Suprapubic skin (tissue), 4 donors: ENCODE results near the gene SLCO4A1. TPM values are rescaled to one million over a fixed set of nuclear protein-coding genes. Genes with fewer than 3 reads are reported as not detected.

Source experiments
- DNase-seq, 2 donors: peaks; one replicate each; pipeline ENCODE4 v3.0.0-alpha.2; 2019; ENCODE audit warnings: low spot score in 2 of 2
- H3K27ac ChIP-seq: fragments of 200-600 bp; sonication (generic); one replicate; pipeline ENCODE4 v1.5.1; 2019
- H3K27me3 ChIP-seq: fragments of 200-600 bp; sonication (generic); one replicate; pipeline ENCODE4 v1.5.1; 2019
- H3K36me3 ChIP-seq: fragments of 200-600 bp; sonication (generic); one replicate; pipeline ENCODE4 v1.5.1; 2019
- H3K4me1 ChIP-seq: fragments of 200-600 bp; sonication (generic); one replicate; pipeline ENCODE4 v1.5.1; 2019
- H3K4me3 ChIP-seq: fragments of 200-600 bp; sonication (generic); one replicate; pipeline ENCODE4 v1.5.1; 2019; ENCODE audit warnings: mild to moderate bottlenecking
- H3K9me3 ChIP-seq: fragments of 200-600 bp; sonication (generic); one replicate; pipeline ENCODE4 v1.5.1; 2019
- EP300 ChIP-seq: sonication (generic); formaldehyde crosslinking; IDR thresholded peaks from one replicate; pipeline ENCODE4 v1.6.1; 2017; ENCODE audit warnings: antibody characterized with exemption
- POLR2A ChIP-seq, 2 donors: fragments of 450-650 bp; IDR thresholded peaks; one replicate each; pipeline ENCODE4 v1.6.1; 2017; ENCODE audit warnings: antibody characterized with exemption in 2 of 2, mild to moderate bottlenecking in 2 of 2, moderate library complexity in 2 of 2
- POLR2AphosphoS5 ChIP-seq, 3 donors: sonication (generic); formaldehyde crosslinking; IDR thresholded peaks; one replicate each; pipeline ENCODE4 v1.6.1; 2017; ENCODE audit warnings: antibody characterized with exemption in 3 of 3
- WGBS: methylation state at CpG from one replicate; pipeline ENCODE4 v1.1.5; 2018; 5-methylcytosine and 5-hydroxymethylcytosine counted together
- total RNA-seq, 4 donors: library from RNA; depleted of rRNA; stranded (reverse); fragments of >200 nt; gene quantifications; one replicate each; pipeline ENCODE4 v1.1.0, GENCODE V29; 2016
- TF ChIP-seq, protein P1 (sequence below), 2 donors: fragments of 200-600 bp in 1 of 2; fragments of 450-650 bp in 1 of 2; sonication (generic) in 1 of 2; IDR thresholded peaks; one replicate each; pipeline ENCODE4 v1.5.1; 2016 to 2019; ENCODE audit warnings: antibody characterized with exemption in 2 of 2, mild to moderate bottlenecking in 1 of 2, moderate library complexity in 1 of 2

Gene SLCO4A1
- total RNA-seq, 4 donors from 2014 or later, result 50.2 to 59.1 (median 52.7) TPM

- Histone ChIP-seq H3K27ac (peak overlapping the region; percentile 55), H3K4me3 (peak overlapping the region; percentile 71), H3K9me3 (no peaks in the 10 kb centered on the region), H3K36me3 (no peaks in the 10 kb centered on the region), H3K27me3 (peaks cover 41% of the 10 kb centered on the region), H3K4me1 (peaks cover 71% of the 10 kb centered on the region)
- TF ChIP-seq, protein P1, sequence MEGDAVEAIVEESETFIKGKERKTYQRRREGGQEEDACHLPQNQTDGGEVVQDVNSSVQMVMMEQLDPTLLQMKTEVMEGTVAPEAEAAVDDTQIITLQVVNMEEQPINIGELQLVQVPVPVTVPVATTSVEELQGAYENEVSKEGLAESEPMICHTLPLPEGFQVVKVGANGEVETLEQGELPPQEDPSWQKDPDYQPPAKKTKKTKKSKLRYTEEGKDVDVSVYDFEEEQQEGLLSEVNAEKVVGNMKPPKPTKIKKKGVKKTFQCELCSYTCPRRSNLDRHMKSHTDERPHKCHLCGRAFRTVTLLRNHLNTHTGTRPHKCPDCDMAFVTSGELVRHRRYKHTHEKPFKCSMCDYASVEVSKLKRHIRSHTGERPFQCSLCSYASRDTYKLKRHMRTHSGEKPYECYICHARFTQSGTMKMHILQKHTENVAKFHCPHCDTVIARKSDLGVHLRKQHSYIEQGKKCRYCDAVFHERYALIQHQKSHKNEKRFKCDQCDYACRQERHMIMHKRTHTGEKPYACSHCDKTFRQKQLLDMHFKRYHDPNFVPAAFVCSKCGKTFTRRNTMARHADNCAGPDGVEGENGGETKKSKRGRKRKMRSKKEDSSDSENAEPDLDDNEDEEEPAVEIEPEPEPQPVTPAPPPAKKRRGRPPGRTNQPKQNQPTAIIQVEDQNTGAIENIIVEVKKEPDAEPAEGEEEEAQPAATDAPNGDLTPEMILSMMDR (IDR thresholded peaks at IDR 0.05), result no peak
- TF ChIP-seq POLR2A (IDR thresholded peaks at IDR 0.05) (no peak), EP300 (no peak), POLR2AphosphoS5 (IDR thresholded peaks at IDR 0.05) (no peak)
- no peak for DNase-seq
- WGBS, result 80% methylated on average over 2 of the region's 23 CpGs
Measured at GRCh38 chr20:62644044-62644795, 1.9 kb downstream of the SLCO4A1 start.

DNA sequence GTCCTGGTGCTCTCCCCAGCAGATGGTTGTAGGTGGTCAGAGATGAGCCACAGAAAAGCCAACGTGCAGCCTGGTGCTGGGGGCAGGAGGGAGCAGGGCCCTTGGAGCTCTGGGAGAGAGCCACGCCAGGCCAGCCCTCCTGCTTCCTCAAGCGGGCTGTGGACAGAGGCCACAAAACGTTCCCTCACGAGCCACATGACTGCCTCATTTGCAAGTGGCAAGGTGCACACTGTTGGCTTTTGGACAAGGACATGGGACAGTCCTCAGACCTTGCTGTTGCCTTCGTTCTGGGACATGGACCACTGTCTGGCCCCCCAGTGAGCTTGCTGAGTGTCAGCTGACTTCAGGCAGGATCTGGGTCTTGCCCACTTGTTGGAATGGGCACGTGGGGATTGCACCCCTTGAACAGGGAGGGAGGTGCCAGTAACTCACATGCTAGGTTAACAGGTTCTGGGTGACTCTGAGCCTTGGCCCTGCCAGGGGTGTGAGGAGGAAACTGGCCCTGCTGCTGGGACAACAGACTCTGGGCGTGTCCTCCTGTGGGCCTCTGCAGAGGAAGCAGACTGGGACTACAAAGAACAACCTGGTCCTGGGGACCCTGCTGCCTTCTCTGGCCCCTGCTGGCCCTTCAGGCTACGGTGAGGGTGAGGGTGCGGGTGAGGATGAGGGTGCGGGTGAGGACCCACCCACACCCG, 2.6 kb downstream of the SLCO4A1 start:
- Histone ChIP-seq H3K27me3 (peaks cover 39% of the 10 kb centered on the region), H3K27ac (peak overlapping the region; percentile 71), H3K9me3 (no peaks in the 10 kb centered on the region), H3K36me3 (no peaks in the 10 kb centered on the region), H3K4me1 (peaks cover 71% of the 10 kb centered on the region), H3K4me3 (peak overlapping the region; percentile 71)
- TF ChIP-seq POLR2AphosphoS5 (IDR thresholded peaks at IDR 0.05) (no peak), EP300 (no peak)
- no peak for DNase-seq
- 78% methylated on average over 10 of the region's 12 CpGs for WGBS

- Histone ChIP-seq H3K27ac (peak overlapping the region; percentile 71), H3K27me3 (peaks cover 35% of the 10 kb centered on the region), H3K4me1 (peaks cover 76% of the 10 kb centered on the region), H3K4me3 (no peak overlapping the region), H3K9me3 (no peaks in the 10 kb centered on the region), H3K36me3 (no peaks in the 10 kb centered on the region)
- TF ChIP-seq, protein P1 (IDR thresholded peaks at IDR 0.05), result no peak
- TF ChIP-seq POLR2AphosphoS5 (IDR thresholded peaks at IDR 0.05) (no peak), EP300 (no peak), POLR2A (IDR thresholded peaks at IDR 0.05) (no peak)
- WGBS, result 95% methylated on average over 10 of the region's 15 CpGs
- DNase-seq, result no peak
Measured at GRCh38 chr20:62645613-62646012, 3.3 kb downstream of the SLCO4A1 start.

DNA sequence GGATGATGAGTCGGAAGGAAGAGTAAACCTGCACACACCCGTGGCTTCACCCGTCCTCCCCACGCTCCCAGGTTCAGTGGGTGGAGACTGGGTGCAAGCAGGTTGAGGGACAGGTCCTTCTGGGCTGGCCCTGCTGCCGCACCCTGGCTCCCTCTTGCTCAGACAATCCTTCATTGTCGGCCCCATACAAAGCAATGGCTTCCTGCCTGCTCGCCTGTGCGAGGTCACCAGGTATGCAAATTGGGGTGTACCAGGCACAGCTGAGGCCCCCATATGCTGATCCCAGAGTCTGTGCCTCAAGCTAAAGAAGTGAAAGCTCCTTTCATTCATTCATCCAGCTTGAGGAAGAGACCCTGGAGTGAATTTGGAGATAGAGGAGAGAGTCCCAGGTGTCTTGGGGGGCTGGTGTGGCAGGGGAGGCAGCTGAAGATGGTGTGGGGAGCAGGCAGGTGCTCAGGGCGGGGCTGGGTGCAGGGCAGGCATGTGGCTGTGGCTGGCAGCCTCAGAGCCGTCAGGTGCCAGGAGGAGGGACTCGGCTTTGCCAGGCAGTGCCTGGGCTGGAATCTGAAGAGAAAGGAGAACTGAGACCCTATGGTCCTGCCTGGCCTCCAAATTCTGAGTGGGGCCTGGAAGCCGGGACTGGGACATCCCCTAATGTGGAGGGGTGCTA, 4.7 kb downstream of the SLCO4A1 start:
- Histone ChIP-seq H3K36me3 (no peaks in the 10 kb centered on the region), H3K4me1 (peaks cover 83% of the 10 kb centered on the region), H3K27me3 (peaks cover 24% of the 10 kb centered on the region), H3K9me3 (no peaks in the 10 kb centered on the region), H3K27ac (peak overlapping the region; percentile 71), H3K4me3 (no peak overlapping the region)
- no peak for DNase-seq
- TF ChIP-seq EP300, result no peak
- no peak for TF ChIP-seq POLR2AphosphoS5 (IDR thresholded peaks at IDR 0.05)
- no peak for TF ChIP-seq POLR2A (IDR thresholded peaks at IDR 0.05)
- TF ChIP-seq, protein P1 (IDR thresholded peaks at IDR 0.05), result no peak
- 78% methylated on average over 8 of the region's 12 CpGs for WGBS

DNA sequence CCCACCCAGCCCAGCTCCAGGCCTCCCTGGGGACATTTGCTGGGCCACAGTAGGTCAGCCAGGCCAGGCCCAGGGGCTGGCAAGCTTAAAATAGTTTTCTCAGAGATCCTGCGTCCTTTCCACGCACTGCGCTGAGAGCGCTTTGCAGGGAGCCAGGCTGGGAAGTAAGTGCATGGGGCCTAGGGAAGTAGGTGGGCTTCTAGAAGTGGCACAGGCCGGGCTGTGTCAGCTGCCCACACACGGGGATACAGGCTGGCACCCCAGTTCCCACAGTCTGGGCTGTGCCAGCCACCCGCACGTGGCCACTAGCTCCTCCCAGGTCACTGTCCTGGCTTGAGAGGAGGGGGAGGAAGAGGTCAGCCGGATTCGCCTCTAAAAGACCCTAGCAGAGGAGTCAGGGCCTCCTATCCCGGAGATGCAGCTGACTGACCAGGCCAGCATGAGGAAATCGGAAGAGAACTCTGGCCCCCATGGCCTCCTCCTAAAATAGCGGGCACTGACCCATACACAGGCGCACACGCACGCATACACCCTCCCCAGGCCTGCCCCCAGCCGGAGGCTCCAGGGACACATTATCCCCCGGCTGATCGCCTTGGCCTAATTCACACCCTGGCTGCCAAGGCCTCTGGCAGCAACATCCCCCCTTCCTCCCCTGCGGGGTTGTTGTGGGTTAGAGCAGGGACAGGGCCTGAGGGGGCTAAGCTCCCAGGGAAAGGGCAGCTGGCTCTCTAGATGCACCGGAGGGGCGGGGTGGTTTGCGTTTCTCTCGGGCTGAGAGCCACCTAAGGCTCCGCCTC, 5.4 kb downstream of the SLCO4A1 start:
- no peak for DNase-seq
- no peaks in the 10 kb centered on the region for H3K9me3 ChIP-seq
- no peak overlapping the region for H3K4me3 ChIP-seq
- H3K36me3 ChIP-seq, result no peaks in the 10 kb centered on the region
- TF ChIP-seq POLR2A (IDR thresholded peaks at IDR 0.05) (no peak), POLR2AphosphoS5 (IDR thresholded peaks at IDR 0.05) (no peak), EP300 (no peak)
- TF ChIP-seq, protein P1 (IDR thresholded peaks at IDR 0.05), result no peak
- peaks cover 16% of the 10 kb centered on the region for H3K27me3 ChIP-seq
- H3K27ac ChIP-seq, result peak overlapping the region; percentile 71
- 64% methylated on average over 11 of the region's 25 CpGs for WGBS
- H3K4me1 ChIP-seq, result peaks cover 82% of the 10 kb centered on the region
